Measurements from ENCODE around the gene PPM1K. TPM values are rescaled to one million over a fixed set of nuclear protein-coding genes. Genes with fewer than 3 reads are reported as not detected.

PPM1K gene
- total RNA-seq, 2 experiments from 2014 or later, result 71.0 to 78.1 TPM

- peaks cover 21% of the 10 kb centered on the region for H3K4me1 ChIP-seq (ENCODE audit: insufficient read depth, low read length)
Observed at GRCh38 chr4:88275516-88275915, 8.8 kb downstream of the PPM1K start.

GRCh38 chr4:88268913-88269312 is 15.4 kb downstream of the PPM1K start:
- peaks cover 79% of the 10 kb centered on the region for H3K36me3 ChIP-seq (ENCODE audit: insufficient read depth, low read length)
- H3K27ac ChIP-seq (ENCODE audit: low read depth in 1 of 2, low read length in 2 of 2), result no peak overlapping the region
- no peaks in the 10 kb centered on the region for H3K27me3 ChIP-seq (ENCODE audit: control insufficient read depth in 1 of 2, insufficient read depth in 2 of 2, low read length in 2 of 2)
- Mint-ChIP-seq H3K4me3 (no peak overlapping the region), H3K27me3 (no peaks in the 10 kb centered on the region), H3K9me3 (no peaks in the 10 kb centered on the region), H3K36me3 (ENCODE audit: low read depth) (peaks cover 18% of the 10 kb centered on the region), H3K27ac (no peak overlapping the region), H3K4me1 (ENCODE audit: low read depth) (peaks cover 2% of the 10 kb centered on the region)
- ChIA-PET POLR2A (interaction anchor here (1.3 kb wide), 1 partner anchor 15 kb away, joined by 5 read pairs; the partner anchor contains the start of gene PPM1K), CTCF (no interaction called here)
- H3K4me3 ChIP-seq (ENCODE audit: low read length), result no peak overlapping the region
- no peak for TF ChIP-seq CTCF (IDR thresholded peaks at IDR 0.05)
- DNase-seq (no peak), ATAC-seq (ENCODE audit: poor library complexity) (no peak)
- intact Hi-C loops (cut with DNase I, micrococcal nuclease), result no loop called here
- H3K9me3 ChIP-seq (ENCODE audit: control insufficient read depth in 1 of 2, insufficient read depth in 1 of 2, low read length in 2 of 2), result no peaks in the 10 kb centered on the region
- H3K4me1 ChIP-seq (ENCODE audit: insufficient read depth, low read length), result no peaks in the 10 kb centered on the region

More at GRCh38 chr4:88275516-88275915, 8.8 kb downstream of the PPM1K start:
- POLR2A ChIA-PET, result interaction anchor here (1.9 kb wide), 1 partner anchor 9 kb away, joined by 11 read pairs; the partner anchor contains the start of gene PPM1K
- Mint-ChIP-seq H3K27ac (no peak overlapping the region), H3K4me3 (no peak overlapping the region), H3K36me3 (ENCODE audit: low read depth) (peaks cover 60% of the 10 kb centered on the region), H3K27me3 (no peaks in the 10 kb centered on the region), H3K9me3 (no peaks in the 10 kb centered on the region), H3K4me1 (ENCODE audit: low read depth) (peaks cover 53% of the 10 kb centered on the region)
- Histone ChIP-seq H3K27me3 (ENCODE audit: control insufficient read depth in 1 of 2, insufficient read depth in 2 of 2, low read length in 2 of 2) (no peaks in the 10 kb centered on the region), H3K27ac (ENCODE audit: low read depth in 1 of 2, low read length in 2 of 2) (no peak overlapping the region), H3K9me3 (ENCODE audit: control insufficient read depth in 1 of 2, insufficient read depth in 1 of 2, low read length in 2 of 2) (no peaks in the 10 kb centered on the region), H3K36me3 (ENCODE audit: insufficient read depth, low read length) (peaks cover 57% of the 10 kb centered on the region), H3K4me3 (ENCODE audit: low read length) (no peak overlapping the region)
- no peak for TF ChIP-seq CTCF (IDR thresholded peaks at IDR 0.05)
- ATAC-seq (ENCODE audit: poor library complexity) (no peak), DNase-seq (peak in 2 of 14 experiments; percentile 19 to 23)
- intact Hi-C loops (cut with DNase I, micrococcal nuclease), result no loop called here
- CTCF ChIA-PET, result interaction anchor here (0.8 to 1.5 kb wide), 2 partner anchors 9 to 10 kb away, joined by 3 read pairs; partner anchors contain the start of gene PPM1K

- no peaks in the 10 kb centered on the region for H3K4me1 ChIP-seq (ENCODE audit: insufficient read depth, low read length)
- no peaks in the 10 kb centered on the region for H3K27me3 ChIP-seq (ENCODE audit: control insufficient read depth in 1 of 2, insufficient read depth in 2 of 2, low read length in 2 of 2)
- H3K27ac Mint-ChIP-seq, result no peak overlapping the region
- intact Hi-C loops (cut with DNase I, micrococcal nuclease), result no loop called here
- peaks cover 22% of the 10 kb centered on the region for H3K36me3 Mint-ChIP-seq (ENCODE audit: low read depth)
- no peaks in the 10 kb centered on the region for H3K9me3 ChIP-seq (ENCODE audit: control insufficient read depth in 1 of 2, insufficient read depth in 1 of 2, low read length in 2 of 2)
- H3K27me3 Mint-ChIP-seq, result no peaks in the 10 kb centered on the region
- H3K27ac ChIP-seq (ENCODE audit: low read depth in 1 of 2, low read length in 2 of 2), result no peak overlapping the region
- TF ChIP-seq CTCF (IDR thresholded peaks at IDR 0.05), result no peak
- CTCF ChIA-PET, result interaction anchor here (1.3 kb wide), 1 partner anchor 114 kb away, joined by 3 read pairs; the partner anchor contains the start of gene HERC6
- ATAC-seq (ENCODE audit: poor library complexity), result no peak
- POLR2A ChIA-PET, result interaction anchor here (0.9 to 3.5 kb wide), 2 partner anchors 20 to 192 kb away, joined by 3 to 14 read pairs; partner anchors contain the start of genes HERC5 and PPM1K
- no peak for DNase-seq
- no peak overlapping the region for H3K4me3 Mint-ChIP-seq
- no peaks in the 10 kb centered on the region for H3K4me1 Mint-ChIP-seq (ENCODE audit: low read depth)
- no peak overlapping the region for H3K4me3 ChIP-seq (ENCODE audit: low read length)
- H3K36me3 ChIP-seq (ENCODE audit: insufficient read depth, low read length), result peaks cover 73% of the 10 kb centered on the region
- H3K9me3 Mint-ChIP-seq, result no peaks in the 10 kb centered on the region
Observed at GRCh38 chr4:88264336-88264735, 20.0 kb downstream of the PPM1K start.
